ENCODE results near the gene IQSEC1.

- TF ChIP-seq, protein P1, sequence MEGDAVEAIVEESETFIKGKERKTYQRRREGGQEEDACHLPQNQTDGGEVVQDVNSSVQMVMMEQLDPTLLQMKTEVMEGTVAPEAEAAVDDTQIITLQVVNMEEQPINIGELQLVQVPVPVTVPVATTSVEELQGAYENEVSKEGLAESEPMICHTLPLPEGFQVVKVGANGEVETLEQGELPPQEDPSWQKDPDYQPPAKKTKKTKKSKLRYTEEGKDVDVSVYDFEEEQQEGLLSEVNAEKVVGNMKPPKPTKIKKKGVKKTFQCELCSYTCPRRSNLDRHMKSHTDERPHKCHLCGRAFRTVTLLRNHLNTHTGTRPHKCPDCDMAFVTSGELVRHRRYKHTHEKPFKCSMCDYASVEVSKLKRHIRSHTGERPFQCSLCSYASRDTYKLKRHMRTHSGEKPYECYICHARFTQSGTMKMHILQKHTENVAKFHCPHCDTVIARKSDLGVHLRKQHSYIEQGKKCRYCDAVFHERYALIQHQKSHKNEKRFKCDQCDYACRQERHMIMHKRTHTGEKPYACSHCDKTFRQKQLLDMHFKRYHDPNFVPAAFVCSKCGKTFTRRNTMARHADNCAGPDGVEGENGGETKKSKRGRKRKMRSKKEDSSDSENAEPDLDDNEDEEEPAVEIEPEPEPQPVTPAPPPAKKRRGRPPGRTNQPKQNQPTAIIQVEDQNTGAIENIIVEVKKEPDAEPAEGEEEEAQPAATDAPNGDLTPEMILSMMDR (conservative IDR thresholded peaks at IDR 0.05 in 1 of 2, IDR thresholded peaks at IDR 0.05 in 1 of 2; ENCODE audit: low read depth in 1 of 2, low read length in 2 of 2): peak; percentile 91 to 97
- TF ChIP-seq EZH2 (IDR thresholded peaks at IDR 0.05; ENCODE audit: low read length, missing control alignments): no peak
These were observed 181.0 kb downstream of the IQSEC1 start for GRCh38 chr3:12891985-12892839.
